Esophagus mucosa (tissue), 1 donor: Measurements from ENCODE around the gene GNB2. TPM values are rescaled to one million over a fixed set of nuclear protein-coding genes. Genes with fewer than 3 reads are reported as not detected.

Experiments used
- ATAC-seq: fragments of 200-7000 bp; cut with Tn5 transposase; one replicate; pipeline ENCODE4 v1.9.1; 2020
- total RNA-seq: library from RNA; stranded (reverse); gene quantifications from one replicate; pipeline ENCODE4 v1.2.4, GENCODE V29; 2023
- donor health status: DM: yes; HTN: yes; CAD: no.

Gene GNB2
- total RNA-seq, result 289 TPM

GRCh38 chr7:100673302-100673941, at the start of gene GNB2:
Gene GNB2 (plus strand): TSS chr7:100673740. CDS start chr7:100676266, 2,526 bp downstream.
- ATAC-seq, result peak; percentile 87

DNA sequence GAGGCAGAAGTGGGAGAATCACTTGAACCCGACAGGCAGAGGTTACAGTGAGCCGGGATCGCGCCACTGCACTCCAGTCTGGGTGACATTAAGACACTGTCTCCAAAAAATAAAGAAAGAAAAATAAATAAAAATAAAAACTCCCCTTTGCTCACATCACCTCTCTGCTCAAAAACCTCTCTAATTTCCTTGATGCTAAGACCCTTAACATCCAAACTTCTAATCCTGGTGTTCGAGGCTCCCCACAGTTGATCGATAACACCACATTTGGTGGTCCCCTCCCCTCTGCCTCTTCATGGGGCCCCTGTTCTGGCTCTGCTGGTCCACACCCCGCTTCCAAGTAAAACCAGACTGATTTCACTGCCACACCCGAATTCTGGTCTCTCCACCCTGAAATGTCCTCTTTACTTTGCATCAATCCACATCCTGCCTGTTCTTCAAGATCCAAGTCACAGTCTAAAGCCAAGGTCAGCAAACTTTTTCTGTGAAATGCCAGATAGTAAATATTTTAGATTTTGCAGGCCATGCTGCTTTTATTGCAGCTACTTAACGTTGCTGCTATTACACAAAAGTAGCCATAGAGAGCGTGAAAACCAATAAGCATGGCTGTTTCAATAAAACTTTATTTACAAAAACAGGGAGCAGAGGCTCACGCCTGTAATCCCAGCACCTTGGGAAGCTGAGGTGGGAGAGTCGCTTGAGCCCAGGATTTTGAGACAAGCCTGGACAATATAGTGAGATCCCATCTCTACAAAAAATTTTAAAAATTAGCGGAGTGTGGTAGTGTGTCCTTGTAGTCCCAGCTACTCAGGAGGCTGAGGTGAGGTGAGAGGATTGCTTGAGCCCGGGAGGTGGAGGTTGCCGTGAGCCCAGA, 49.4 kb upstream of the GNB2 start:
- ATAC-seq, result no peak

DNA sequence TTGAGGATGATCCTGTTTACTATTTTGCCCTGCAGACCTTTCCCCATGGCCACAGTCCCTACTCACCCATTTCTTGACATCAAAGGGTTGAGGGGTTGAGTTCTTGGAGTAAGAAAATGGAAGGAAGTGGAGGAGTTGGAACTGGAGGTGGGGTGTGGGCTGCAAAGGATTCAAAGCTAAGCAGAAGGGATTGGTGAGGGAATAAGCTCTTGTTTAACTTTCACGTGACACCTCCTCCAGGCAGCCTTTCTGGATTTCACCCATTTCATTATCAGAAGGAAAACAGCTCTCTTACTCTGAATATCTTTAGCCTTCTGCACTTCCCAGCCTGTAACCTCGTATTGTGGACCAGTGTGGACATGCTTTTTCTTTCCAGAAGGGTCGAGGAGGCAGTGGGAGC, 47.5 kb upstream of the GNB2 start:
- ATAC-seq, result no peak

DNA sequence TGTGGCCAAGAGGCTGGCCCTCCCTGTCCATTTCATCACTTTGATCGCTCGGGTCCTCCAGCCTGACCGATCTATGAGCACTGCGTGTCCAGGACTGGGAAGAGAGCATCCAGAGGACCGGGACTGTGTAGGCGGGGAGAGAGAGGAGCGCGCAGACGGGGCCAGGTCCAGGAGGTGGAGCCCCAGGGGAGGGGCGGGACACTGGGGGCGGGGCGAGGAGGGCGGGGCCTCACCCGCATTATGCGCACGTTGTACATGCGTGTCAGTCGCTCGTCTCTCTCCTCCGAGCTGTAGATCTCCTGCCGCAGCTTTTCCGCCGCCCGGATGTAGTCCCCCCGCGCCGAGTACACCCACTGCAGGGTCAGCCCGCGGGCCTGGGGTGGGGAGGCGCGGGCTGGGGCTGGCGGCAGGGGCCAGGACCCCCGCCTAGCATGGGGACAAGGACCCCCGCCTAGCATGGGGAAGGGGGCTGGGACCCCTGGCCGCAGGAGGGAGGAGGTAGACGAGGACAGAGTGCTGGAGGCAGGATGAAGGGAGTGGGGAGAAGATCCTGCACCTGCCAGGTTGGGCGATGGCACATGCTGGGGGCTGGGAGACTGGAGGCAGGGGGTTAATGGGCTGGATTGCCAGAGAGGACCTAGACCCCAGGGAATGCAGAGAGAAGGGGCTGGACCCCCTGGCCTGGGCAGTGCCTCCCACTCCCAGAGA, 46.9 kb upstream of the GNB2 start:
- ATAC-seq, result peak; percentile 96

- ATAC-seq, result no peak
These were observed 46.3 kb upstream of the GNB2 start for GRCh38 chr7:100627238-100627549.

DNA sequence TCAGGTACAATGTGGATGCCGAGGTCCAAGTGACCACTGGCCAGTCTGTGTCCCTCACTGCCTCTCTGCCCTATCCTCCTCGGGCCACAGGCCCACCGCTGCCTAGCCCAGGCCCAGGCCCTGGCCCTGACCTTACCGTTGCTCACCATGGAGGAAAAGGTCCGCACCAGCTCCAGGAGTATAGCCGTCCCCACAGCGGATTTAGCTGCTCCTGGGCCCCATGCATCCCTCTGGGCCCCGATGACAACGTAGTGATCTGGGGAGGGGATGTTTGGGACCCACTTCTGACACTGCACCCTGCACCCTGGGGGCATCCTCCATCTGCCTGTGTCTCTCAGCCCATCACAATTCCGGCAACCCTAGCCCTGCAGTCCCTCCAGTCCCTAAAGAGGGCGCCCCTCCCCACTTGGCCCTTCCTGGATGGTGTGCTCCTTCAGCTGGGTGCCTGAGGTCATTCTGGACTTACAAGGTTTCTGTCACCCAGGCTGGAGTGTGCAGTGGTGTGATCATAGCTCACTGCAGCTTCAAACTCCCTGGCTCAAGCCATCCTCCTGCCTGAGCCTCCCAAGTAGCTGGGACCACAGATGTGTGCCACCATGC, 44.3 kb upstream of the GNB2 start:
- no peak for ATAC-seq

GRCh38 chr7:100630066-100630465, 43.5 kb upstream of the GNB2 start:
- ATAC-seq, result no peak

GRCh38 chr7:100632951-100633717, 40.4 kb upstream of the GNB2 start:
- peak; percentile 62 for ATAC-seq

DNA sequence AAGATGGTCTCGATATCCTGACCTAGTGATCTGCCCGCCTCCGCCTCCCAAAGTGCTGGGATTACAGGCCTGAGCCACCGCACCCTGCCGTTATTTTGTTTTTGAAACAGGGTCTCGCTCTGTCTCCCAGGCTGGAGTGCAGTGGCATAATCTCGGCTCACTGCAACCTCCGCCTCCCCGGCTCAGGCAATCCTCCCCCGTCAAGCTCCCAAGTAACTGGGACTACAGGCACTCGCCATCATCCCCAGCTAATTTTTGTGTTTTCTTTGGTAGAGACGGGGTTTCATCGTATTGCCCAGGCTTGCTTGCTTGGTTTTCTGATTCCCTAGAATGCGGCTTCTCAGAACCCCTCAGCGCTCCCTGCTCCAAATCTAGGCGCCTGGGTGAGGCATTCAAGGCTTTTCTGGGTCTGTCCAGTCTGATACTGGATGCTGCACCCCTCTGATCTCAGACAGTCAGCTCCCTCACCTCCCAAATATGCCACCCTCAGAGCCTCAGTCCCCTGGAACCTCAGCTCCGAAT, 33.5 kb upstream of the GNB2 start:
- no peak for ATAC-seq

DNA sequence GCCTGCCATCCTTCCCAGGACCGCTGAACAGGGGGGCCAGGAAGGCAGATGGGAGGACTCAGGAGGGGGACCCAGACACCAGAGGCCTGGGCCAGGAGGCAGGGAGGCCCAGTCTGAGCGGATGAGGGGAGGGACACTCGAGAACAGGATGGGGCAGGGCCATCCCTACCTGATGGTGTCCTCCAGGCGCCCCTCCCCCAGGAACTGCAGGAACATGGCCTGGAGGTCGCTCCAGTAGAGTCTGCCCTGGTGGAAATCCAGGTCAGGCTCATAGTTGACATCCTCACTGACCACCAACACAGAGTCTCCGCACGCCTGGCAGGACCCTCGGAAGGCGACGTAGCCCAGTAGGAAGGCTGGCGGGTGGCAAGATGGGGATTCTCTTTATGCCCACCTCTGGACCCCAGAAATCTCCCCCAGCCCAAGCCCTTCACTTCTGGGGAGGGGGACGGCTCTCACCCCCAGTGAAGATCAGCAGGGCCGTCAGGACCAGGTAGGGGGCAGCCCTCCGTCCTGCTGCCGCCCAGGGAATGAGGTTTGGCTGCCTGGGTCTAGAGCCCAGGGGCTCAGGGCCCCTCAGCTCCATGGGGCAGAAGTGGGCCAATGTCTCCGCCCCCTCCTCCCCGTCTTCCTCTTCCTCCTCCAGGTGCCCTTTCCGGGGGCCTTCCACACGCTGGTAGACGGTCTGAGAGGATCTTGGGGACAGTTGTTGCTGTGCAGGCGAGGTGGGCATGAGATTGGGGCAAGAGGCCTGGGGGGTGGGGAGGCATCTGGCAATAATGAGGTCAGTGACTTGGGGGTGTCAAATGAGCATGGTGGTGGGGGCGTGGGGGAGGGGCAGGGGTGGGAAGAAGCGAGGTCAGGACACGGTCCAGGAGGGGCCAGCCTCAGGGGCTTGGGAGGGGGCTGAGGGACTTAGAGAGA, 32.8 kb upstream of the GNB2 start:
- no peak for ATAC-seq

GRCh38 chr7:100641463-100641859, 32.1 kb upstream of the GNB2 start, which contains the start of gene TFR2:
Gene TFR2 (minus strand): TSS chr7:100641552. CDS start chr7:100641509, 43 bp downstream.
- ATAC-seq, result no peak

- no peak for ATAC-seq
These were observed 31.5 kb upstream of the GNB2 start for GRCh38 chr7:100641860-100642533.

DNA sequence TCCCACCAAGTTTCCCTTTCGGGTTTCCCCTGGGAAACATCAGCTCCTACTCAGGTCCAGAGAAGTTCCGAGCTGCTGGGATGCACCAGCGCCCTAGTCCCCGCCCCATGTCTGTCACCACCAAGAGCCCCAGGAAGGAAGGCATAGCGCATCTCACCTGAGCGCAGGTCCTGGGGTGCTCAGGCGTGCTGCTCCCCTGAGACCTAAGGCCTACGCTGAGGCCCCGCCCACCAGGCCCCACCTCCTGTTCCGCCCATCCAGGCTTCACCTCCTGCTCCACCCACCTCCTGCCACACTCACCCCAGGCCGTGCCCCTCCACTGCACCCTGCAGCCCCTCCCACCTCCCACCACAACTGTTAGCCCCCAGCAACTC, 31.0 kb upstream of the GNB2 start:
- ATAC-seq, result peak; percentile 65

DNA sequence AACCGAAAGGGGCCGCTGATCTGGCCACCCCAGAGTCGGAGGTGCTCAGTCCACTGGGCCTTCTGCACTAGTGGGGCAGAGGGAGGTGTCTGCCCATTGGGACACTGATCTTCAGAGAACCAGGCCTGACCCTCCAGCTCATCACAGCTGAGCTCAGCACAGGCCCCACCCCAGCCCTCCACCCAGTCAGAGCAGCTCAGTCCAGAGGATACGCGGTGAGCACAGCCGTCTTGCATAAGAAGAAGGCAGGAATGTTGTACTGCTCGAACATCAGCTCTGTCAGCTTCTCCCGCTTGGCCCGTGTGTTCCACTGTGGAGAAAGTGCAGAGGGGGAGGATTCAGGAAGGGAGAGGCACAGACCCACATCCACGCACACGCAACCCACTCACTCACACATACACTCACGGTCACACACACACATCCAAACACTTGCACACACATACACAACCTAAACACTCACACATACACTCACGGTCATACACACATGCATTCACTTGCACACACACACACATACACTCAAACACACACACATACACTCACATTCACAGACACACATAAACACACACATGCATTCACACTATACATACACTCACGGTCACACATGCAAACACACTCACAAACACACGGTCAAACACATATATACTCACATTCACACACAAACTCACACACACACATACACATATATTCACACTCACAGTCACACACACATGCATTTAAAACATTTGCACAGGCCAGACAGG, 23.5 kb upstream of the GNB2 start:
- peak; percentile 91 for ATAC-seq

GRCh38 chr7:100654908-100655831, 18.4 kb upstream of the GNB2 start:
- no peak for ATAC-seq

DNA sequence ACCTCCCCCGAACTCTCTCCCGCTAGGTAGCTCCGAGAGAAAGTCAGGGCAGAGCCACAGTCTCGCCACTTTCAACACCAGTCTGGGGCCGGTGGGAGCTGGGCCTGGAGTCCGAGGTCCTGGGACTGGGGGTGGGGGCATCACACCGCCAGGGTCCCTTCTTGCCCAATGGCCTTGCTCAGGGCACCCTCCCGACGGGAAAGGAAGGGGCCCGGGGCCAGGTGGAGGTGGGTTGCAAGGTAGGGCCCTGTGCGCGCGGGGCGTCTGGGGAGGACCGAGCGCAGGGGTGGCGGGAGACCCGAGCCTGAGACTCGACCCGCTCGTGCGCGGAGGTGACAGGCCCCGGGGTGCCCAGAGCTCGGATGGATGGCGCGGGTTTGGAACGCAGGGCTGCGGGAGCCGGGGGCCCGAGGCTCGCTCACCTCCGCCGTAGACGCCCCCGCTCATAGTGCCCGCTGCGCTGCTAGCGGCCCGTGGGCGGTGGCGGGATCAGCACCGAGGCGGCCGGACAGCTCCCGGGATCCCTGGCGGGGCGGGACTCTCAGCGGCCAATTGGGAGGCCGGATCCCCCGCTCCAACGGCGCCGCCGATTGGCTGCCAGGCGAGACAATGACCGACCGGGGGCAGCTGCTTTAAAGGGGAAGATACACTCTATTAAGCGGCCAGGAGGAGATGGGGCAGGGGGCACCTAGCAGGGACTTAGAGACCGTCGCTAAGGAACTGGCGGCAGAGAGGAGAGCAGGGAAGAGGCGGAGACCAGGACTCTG, 17.4 kb upstream of the GNB2 start, which contains the start of gene ACTL6B:
TSS of gene ACTL6B (minus strand) at position 541 of the 767 bp plus-strand sequence. CDS start at position 447, 94 bp downstream.
- ATAC-seq, result peak; percentile 43

DNA sequence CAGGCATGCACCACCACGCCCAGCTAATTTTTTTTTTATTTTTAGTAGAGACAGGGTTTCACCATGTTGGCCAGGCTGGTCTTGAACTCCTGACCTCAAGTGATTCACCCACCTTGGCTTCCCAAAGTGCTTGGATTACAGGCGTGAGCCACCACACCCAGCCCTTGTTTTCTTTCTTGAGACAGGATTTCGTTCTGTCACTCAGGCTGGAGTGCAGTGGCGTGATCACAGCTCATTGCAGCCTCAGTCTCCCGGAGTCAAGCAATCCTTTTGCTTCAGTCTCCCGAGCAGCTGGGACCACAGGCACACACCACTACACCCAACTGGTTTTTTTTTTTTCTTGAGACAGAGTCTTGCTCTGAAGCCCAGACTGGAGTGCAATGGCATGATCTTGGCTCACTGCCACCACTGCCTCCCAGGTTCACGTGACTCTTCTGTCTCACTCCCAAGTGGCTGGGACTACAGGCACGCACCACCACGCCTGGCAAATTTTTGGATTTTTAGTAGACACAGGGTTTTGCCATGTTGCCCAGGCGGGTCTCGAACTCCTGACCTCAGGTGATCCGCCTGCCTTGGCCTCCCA, 11.3 kb upstream of the GNB2 start:
- peak; percentile 55 for ATAC-seq
